ENCODE measurements around the gene GPRASP3.

GPRASP3 gene

GRCh38 chrX:102765217-102765616, 44.7 kb downstream of the GPRASP3 start:
- DNase-seq, result no peak

GRCh38 chrX:102765809-102766208, 45.3 kb downstream of the GPRASP3 start:
- DNase-seq, result no peak

- no peak for DNase-seq
Observed at GRCh38 chrX:102767287-102767686, 46.7 kb downstream of the GPRASP3 start.

GRCh38 chrX:102768987-102769761, 48.6 kb downstream of the GPRASP3 start:
- peak; percentile 69 for DNase-seq
